ENCODE results near the gene FAM222B.

The FAM222B gene

GRCh38 chr17:28777178-28777577, 65.4 kb downstream of the FAM222B start:
- no peak for DNase-seq

DNA sequence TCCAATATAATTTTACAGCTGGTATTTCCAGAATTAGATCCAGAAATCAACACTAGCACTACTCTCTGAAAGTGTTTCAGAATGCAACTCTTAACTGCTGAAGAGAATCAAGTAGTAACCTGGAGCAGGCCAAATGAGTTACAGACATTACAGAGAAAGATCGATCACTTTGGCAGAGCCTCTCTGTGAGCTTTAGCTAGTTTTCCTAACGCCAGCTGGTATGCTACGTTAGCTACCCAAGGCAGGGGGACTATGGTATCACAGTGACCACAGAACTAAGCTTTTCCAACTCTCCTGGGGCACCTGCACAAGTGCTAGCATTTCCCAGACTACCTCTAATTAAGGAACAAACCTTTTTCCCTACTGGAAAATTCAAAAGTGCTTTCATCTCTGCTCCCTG, 68.4 kb downstream of the FAM222B start:
- no peak for DNase-seq

DNA sequence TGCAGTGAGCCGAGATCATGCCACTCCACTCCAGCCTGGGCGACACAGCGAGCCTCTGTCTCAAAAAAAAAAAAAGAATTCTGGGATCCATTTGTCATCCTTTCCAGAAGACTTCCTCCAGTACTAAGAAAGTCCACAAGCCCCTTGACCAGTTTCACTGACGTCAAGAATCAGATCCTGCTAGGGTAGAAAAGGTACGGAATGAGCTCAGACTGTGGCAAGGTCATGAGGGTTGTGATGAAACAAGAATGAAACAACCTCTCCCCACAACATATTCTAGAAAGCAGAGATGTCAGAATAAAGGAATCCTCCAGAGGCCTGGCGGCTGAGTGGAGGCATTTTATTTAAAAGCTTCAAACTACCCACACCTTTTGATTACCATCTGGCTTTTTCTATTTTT, 68.9 kb downstream of the FAM222B start:
- no peak for DNase-seq

DNA sequence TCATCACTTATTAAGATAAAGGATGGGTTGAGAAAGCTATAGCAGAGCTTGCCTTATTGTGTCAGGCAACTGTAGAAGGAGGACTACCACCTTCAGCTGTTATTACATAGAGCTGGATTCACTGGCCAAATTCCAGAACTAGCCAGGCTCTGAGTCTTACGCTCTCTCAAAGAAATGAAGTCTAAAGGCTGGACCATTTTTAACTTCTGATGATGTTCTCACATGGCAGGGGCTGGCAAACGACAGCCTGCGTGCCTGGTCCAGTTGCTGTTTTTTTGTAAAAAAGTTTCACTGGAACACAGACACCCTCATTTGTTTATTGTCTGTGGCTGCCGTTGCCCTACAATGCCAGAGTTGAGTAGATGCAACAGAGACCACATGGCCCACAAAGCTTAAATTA, 77.6 kb downstream of the FAM222B start:
- peak in 5 of 58 donors; percentile 13 to 30 (median 20) for DNase-seq

- peak in 42 of 58 donors; percentile 12 to 83 (median 38) for DNase-seq
Observed at GRCh38 chr17:28763804-28764266, 78.8 kb downstream of the FAM222B start.

- DNase-seq = peak in 1 of 58 donors; percentile 44
Observed at GRCh38 chr17:28763137-28763799, 79.3 kb downstream of the FAM222B start.

- peak in 40 of 58 donors; percentile 7 to 84 (median 40) for DNase-seq
Observed at GRCh38 chr17:28760601-28761562, 81.7 kb downstream of the FAM222B start.

DNA sequence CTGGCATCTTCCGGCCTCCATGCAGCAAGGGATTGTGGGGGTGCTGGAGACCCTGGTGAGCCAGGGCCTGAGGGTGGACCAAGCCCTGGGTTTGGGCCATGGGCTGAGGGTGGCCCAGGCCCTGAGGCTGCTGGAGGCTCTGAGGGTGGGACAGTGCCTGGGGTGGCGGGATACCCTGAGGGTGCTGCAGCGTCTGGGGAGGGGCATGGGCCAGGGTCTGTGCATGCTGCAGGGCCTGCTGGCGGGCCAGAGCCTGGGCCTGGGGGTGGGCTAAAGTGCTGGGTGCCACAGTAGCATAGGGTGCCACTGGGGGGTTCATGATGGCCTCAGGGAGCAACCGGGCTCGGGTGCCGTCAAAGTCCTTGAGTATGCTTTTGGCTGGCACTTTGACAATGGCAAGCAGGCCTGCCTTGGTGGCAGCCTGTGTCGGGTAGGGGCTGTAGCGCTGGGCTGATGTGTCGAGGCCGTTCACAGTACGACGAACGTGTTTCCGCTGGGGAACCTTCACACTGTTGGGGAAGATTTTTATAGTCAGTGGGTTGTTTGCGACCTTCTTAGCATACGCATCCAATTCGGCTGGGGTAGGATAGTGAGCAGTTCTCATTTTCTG, 83.2 kb downstream of the FAM222B start:
- DNase-seq = no peak

- no peak for DNase-seq
Observed at GRCh38 chr17:28758411-28759121, 84.0 kb downstream of the FAM222B start.

DNA sequence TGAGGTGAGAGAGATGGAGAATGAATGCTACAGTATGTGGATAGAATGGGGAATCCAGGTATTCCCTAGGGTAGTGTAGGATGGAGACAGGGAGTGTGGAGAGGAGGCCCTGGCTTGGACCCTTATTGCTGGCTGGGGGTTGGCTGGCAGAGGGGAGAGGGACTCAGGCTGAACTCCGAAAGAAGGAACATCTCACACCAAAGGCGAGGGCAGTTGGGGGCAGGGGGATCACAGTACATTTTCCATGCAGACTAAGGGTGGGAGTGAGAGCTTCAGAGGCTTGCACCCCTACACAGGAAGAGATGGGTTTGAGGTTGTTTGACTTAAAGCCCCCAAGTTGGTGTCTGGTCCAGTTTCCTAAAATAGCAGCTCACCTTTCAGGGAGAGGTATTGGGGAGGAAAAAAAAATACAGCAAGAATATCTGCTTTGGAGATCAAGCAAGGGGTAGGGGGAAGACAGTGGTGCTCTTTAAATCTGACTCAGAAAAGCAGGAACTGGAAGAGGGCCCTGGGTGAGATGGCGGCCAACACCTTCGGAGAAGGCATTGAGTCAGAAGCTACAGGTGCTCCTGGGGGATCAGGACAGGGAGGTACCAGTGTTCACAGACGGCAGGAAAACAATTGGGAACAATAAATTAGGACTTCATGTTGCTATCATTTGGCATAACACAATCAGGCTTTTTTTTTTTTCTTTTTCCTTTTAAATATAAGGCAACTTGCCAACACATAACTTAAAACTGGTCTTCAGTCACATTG, 86.4 kb downstream of the FAM222B start:
- no peak for DNase-seq

DNA sequence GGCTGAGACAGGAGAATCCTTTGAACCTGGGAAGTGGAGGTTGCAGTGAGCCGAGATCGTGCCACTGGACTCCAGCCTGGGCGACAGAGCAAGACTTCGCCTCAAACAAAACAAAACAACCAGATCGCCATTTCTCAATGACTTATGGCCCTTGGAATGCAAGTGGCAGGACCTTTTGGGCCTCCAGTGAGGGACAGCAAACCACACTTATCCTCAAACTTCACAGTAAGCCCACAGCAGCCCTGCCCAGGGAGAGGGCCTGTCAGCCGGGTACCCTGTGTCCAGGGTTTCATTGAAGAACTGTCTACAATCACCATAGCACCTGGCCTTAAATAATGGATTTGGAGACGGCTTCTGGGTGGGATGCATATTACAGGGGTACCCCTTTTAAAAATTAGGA, 87.1 kb downstream of the FAM222B start:
- DNase-seq = no peak

DNA sequence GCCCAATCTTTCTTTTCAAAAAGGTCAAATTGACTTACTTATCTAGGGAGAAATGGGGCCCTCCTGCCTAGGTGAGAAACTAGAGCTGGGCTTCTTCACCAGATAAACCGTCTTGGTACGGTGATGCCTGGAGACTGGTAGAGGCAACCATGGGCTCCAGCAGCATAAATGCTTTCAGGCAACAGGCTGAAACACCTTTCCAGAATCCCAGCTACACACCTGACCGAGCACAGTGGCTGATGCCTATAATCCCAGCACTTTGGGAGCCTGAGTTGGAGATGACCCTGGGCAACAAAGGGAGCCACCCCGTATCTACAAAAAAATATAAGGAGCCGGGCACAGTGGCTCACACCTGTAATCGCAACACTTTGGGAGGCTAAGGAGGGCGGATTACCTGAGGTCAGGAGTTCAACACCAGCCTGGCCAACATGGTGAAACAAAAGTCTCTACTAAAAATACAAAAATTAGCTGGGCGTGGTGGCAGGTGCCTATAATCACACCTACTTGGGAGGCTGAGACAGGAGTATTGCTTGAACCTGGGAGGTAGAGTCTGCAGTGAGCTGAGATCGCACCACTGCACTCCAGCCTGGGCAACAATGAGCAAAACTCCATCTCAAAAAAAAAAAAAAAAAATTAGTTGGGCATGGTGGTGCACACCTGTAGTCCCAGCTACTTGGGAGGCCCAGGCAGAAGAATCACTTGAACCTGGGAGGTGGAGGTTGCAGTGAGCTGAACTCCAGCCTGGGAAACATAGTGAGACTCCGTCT, 90.8 kb downstream of the FAM222B start:
- no peak for DNase-seq

DNA sequence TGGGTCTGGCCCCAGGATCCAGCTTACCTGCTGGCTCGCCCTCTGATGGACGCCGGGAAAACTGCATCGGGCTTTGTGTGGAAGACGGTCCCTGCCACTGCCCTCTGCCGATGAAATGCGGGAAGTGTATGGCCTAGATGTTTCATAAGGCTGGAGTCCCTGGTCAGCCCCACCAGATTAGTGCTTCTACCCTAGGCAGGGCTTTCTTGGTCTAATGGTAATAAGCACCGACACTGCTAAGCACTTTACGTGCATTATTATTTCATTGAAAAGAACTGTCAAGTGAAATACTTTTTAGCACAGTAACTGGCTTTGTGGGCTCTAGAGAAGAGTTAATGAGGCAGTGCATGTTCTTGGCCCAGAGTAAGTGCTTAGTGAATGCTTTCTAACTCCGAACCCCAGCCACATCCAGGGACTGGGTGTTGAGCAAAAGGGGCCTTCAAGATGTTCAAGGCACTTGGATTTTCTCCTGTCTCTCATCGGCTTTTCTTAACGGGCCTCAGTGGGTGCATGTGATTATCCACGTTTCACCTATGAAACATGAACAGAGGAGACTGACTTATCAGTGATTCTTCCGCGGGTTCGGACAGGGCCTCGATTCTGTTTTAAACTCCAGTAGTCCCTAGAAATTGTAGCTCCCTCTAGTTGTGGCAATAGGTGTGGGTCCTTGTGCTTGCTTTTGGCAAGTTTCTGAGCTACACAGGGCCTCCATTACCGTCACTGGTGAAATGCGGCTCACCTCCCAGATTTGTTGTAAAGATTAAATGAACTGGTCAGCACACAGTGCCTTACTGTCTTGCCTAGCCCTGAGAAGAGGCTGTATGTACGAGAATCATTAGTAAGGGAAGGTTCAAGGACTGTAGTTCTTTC, 92.2 kb downstream of the FAM222B start:
- DNase-seq = peak; percentile 43 to 95 (median 86)

DNA sequence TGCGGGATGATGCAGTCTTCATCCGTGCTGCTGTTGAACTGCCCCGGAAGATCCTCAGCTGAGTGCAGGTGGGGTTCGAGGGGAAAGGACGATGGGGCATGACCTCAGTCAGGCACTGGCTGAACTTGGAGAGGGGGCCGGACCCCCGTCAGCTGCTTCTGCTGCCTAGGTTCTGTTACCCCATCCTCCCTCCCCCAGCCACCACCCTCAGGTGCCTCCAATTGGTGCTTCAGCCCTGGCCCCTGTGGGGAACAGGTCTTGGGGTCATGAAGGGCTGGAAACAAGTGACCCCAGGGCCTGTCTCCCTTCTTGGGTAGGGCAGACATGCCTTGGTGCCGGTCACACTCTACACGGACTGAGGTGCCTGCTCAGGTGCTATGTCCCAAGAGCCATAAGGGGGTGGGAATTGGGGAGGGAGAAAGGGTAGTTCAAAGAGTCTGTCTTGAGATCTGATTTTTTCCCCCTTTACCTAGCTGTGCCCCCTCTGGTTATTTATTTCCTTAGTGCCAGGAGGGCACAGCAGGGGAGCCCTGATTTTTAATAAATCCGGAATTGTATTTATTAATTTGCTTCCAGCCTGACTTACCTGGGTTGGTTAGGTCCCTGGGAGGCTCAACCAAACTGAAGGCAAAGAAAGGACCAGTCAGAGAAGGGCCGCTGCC, 92.9 kb downstream of the FAM222B start:
- peak in 1 of 58 donors; percentile 11 for DNase-seq

DNA sequence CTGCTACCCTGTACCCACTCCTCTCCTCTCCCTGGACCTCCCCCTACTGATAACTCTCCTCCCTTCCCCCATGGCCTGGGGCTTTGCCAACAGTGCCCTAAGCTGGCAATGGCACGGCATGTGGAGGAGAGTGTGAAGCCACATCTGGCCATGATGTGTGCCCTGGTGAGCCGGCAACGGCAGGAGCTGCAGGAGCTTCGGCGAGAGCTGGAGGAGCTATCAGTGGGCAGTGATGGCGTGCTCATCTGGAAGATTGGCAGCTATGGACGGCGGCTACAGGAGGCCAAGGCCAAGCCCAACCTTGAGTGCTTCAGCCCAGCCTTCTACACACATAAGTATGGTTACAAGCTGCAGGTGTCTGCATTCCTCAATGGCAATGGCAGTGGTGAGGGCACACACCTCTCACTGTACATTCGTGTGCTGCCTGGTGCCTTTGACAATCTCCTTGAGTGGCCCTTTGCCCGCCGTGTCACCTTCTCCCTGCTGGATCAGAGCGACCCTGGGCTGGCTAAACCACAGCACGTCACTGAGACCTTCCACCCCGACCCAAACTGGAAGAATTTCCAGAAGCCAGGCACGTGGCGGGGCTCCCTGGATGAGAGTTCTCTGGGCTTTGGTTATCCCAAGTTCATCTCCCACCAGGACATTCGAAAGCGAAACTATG, 93.6 kb downstream of the FAM222B start:
- peak in 2 of 58 donors; percentile 5 to 21 for DNase-seq

- DNase-seq = peak in 1 of 58 donors; percentile 7
Observed at GRCh38 chr17:28747801-28748750, 94.5 kb downstream of the FAM222B start.

Data from anterior cingulate cortex (tissue), 58 donors.